GM12873 (cell line): ENCODE measurements around the gene GALNTL6.

ENCODE experiments used
- TF ChIP-seq, protein P1 (sequence below): IDR thresholded peaks from 2 replicates; pipeline ENCODE4 v1.5.1; 2012; ENCODE audit warnings: low read depth, mild to moderate bottlenecking, moderate library complexity, low read length, control low read depth; ENCODE audit not compliant: insufficient read depth; ENCODE audit errors: missing control alignments

Gene GALNTL6

DNA sequence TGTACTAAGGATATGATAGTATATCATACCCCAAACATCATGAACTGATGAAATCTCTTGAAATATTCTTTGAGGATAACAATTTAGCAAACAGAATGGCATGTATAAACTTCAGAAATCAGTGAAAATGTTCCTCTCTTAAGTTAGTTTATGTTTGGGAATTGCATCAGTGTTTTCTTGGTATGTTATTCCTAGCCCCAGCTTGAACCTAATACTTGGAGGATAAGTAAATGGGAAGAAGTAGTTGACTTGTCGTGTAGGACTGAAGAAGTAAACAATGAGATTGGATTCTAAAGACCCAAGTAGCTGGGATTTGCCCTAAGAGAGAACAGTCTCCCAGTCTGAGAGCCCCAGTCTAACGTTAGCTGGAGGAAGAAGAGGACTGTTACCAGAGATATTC, 355.7 kb downstream of the GALNTL6 start:
- TF ChIP-seq, protein P1, sequence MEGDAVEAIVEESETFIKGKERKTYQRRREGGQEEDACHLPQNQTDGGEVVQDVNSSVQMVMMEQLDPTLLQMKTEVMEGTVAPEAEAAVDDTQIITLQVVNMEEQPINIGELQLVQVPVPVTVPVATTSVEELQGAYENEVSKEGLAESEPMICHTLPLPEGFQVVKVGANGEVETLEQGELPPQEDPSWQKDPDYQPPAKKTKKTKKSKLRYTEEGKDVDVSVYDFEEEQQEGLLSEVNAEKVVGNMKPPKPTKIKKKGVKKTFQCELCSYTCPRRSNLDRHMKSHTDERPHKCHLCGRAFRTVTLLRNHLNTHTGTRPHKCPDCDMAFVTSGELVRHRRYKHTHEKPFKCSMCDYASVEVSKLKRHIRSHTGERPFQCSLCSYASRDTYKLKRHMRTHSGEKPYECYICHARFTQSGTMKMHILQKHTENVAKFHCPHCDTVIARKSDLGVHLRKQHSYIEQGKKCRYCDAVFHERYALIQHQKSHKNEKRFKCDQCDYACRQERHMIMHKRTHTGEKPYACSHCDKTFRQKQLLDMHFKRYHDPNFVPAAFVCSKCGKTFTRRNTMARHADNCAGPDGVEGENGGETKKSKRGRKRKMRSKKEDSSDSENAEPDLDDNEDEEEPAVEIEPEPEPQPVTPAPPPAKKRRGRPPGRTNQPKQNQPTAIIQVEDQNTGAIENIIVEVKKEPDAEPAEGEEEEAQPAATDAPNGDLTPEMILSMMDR = no peak

DNA sequence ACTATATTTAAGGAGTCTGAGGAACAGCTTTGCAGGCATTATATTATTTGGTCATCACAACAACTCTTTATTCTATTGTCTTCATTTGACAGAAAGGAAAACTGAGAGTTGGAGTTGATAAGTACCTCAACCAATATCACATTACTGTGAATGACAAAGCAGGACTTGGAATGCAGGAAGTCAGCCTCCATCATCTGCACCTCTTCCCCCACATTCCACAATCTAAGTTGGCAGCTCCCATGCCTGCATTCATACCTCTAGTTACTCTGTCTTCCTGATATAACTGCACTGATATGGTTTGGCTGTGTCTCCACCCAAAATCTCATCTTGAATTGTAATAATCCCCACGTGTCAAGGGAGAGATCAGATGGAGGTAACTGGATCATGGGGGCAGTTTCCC, 356.7 kb downstream of the GALNTL6 start:
- TF ChIP-seq, protein P1 = no peak

DNA sequence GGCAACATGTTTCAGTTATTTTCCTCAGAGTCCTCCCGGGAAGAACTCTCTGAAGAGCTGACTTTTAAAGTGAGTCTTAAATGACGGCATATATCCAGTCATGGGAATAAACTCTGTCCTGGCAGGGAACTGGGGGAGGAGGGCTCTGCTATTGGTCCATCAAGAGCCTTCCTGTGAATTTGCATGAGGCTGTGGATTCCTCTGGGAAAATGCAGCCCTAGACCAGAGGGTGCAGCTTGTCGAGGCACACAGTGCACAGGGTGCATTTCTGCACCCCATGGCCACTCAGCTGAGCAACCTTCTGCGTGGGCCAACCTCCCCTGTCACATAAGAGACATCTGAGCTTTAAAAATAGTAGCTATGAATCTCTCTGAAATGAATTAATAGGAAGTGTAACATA, 360.0 kb downstream of the GALNTL6 start:
- TF ChIP-seq, protein P1 = no peak

DNA sequence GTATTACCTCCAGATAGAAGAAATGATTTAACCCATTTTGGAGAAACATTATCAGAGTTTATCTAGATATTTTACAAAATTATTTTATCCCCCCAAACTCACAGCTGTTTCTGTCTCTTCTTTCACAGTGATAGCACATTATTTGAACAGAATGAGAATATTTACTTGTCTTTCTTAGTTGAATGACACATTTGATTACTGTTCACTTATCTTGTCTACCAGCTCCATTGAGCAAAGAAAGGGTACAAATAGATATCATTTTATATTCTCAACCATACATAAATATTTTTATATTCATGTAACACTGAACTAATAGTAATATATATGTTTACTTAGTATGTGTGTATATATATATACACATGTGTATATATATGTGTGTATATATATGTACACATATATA, 364.2 kb downstream of the GALNTL6 start:
- TF ChIP-seq, protein P1 = no peak

DNA sequence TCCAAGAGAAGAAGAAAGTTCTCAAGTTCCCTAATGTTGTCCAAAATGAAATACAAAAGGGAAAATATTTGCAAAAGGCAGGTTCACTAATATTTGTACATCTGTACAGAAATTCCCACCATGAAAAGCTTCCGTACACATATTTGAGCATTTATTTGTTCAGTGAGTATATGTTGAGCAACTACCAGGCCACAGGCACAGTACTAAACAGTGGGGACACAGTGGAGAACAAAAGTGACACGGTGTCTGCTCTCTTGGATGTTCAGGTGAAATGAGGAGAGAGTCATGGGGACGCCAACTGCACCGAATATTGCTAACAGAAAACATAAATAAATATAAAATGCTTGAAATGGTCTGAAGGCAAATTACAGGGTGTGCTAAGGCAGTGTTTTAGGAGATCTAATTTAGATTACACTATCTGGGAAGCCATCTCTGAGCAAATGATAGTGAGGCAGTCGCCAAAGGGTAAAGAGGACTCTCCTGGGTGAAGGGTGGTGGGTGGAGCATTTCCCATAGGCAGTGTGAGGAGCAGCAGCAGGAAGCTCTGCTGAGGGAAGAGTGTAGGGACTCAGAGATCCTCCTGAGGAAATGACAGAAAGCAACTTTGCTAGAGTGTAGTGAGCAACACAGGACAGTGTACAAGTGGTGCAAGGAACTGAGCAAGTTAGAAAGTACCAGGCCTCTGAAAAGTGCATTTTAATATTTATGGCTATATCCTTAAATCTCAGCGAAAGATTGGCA, 375.2 kb downstream of the GALNTL6 start:
- TF ChIP-seq, protein P1 = no peak

DNA sequence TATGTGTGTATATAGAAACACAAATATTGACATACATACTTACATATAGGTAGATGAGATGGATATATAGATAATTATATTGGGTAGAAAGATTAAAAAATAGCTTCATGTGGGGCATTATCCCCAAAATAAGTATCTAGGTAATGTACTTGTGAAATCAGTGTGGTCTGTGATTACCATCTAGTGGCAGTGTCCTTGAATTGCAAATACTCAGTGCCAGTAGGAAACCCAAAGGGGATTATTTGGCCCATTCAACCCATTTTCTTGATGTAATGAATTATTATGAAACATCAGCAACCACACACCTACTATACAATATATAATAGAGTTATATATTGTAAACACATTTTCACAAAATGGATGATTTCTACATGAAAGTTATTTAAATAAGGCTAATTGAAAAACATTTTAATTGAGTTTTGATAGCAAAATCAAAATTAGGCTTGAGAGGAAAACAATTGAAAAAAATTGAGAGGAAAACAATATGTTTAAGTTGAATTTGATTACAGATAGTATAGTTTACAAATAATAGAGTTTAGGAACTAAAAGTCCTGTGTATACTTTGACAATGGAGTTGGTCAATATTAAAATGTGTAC, 389.4 kb downstream of the GALNTL6 start:
- TF ChIP-seq, protein P1 = peak; percentile 54

DNA sequence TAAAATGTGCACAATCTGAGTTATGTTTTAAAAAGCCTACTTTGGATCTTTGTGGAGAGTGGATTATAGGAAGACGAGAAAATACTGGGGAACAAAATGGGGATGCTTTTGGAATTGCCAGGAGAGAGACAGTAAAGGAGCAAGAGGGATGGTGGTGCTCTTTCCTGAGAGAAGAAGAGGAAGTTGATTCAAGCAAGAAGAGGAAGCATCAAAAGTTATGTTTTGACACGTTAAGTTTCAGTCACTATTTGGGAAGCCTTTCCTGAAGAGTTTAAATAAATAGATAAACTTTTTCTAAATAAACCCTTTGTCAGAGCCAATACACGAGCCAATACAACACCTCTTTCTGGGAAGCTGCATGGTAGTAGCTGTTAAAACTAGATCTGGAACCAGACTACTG, 394.1 kb downstream of the GALNTL6 start:
- TF ChIP-seq, protein P1 = no peak
